Right ventricle myocardium inferior (tissue), 1 donor: Measurements from ENCODE around the gene CPTP. TPM values are rescaled to one million over a fixed set of nuclear protein-coding genes. Genes with fewer than 3 reads are reported as not detected.
"Not testable (repeated sequence)": the region's sequence is repeated elsewhere in the genome, so short reads cannot be mapped to it uniquely, and the experiment has no call there.

Experiments used
- ATAC-seq: fragments of 200-7000 bp; cut with Tn5 transposase; one replicate; pipeline ENCODE4 v1.9.1; 2020; ENCODE audit warnings: mild to moderate bottlenecking, moderate library complexity
- DNase-seq: peaks from one replicate; pipeline ENCODE4 v3.0.0; 2021; ENCODE audit errors: missing footprints
- intact Hi-C: fragments of 100-400 bp; cut with DNase I; formaldehyde crosslinking; loops from one replicate; pipeline ENCODE4 v1.11.0; 2022
- total RNA-seq: library from RNA; stranded (reverse); fragmentation: NEBNext Ultra II Directional; extraction: Animal tissue kit (Norgen Biotek cat#: 25700); gene quantifications from one replicate; pipeline ENCODE4 v1.2.1, GENCODE V29; 2021
- donor health status: DM: no; HTN: yes; CAD: no; lungs with severe emphysema.

The CPTP gene
- total RNA-seq, 1 donor from 2014 or later, result 119 TPM

DNA sequence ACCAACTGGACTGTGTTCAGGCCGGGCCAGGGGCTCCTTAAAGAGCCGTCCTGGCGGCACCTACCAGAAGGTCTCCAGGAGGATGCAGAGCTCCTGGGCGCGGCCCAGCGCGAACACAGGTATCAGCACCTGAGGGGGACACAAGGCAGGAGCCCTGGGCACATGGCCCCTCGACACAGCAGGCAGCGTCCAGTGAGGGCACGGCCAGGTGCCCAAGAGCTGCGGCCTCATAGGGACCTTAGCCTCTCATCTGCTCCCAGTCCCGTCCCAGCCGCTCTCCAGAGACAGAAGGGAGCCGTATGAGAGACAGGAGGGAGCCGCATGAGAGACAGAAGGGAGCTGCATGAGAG lies 10.4 kb upstream of the CPTP start:
- DNase-seq, result no peak
- intact Hi-C loops, result no loop called here
- no peak for ATAC-seq

DNA sequence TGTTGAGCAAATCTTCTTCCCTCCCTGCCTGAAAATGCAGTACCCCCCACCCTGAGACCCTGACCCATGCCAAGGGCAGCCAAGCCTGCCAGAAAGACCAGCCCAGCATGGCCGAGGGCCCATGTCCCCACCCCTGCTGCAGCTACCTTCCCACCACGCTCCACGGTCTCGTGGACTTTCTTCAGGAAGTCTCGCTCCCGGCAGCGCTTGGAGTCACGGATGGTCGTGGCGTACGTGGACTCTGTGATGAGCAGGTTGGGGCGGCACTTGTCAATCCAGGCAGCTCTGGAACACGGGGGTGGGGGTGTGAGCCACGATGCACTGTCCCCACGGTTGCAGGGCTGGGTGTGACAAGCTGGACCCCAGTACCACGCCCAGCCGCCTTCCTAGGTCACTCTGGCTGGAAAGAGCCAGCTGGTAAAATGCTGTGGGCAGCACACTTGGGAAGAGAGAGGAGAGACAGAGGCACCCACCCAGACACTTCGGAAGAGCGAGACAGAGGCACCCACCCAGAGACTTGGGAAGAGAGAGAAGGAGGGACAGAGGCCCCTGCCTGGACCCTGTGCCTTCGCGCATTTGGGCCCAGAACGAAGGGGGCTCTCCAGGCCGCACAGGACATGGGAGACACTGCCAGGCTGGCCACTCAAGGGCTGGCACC lies 9.8 kb upstream of the CPTP start:
- intact Hi-C loops, result no loop called here
- no peak for ATAC-seq

DNA sequence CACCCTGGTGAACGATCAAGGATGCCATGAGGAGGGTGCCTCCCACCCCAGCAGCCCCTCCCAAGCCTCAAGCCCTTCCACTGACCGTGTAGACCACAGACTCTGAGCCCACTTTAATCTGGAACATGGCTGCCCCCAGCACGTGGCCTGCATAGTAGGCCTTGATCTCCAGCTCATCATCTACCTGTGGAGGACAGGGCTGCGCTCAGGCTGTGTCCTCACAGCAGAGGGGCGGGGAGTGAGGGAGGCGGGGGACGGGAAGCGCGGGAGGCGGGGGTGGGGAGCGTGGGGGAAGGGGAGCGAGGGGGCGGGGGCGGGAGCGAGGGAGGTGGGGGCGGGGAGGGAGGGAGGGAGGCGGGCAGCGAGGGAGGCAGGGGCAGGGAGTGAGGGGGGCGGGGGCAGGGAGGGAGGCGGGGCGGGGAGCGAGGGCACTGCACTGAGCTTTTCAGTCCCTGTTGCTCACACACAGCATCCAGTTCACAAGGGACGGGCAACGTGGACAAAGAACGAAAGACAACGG lies 9.1 kb upstream of the CPTP start:
- DNase-seq (no peak), ATAC-seq (no peak)
- intact Hi-C loops, result no loop called here

More for the DNA sequence above, 9.8 kb upstream of the CPTP start:
- DNase-seq, result no peak

DNA sequence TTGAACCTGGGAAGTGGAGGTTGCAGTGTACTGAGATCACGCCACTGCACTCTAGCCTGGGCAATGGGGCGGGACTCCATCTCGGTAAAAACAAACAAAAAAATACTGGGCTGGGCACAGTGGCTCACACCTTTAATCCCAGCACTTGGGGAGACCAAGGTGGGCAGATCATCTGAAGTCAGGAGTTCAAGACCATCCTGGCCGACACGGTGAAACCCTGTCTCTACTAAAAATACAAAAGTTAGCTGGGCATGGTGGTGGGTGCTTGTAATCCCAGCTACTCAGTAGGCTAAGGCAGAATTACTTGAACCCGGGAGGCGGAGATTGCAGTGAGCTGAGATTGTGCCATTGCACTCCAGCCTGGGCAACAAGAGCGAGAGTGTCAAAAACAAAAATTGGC lies 8.4 kb upstream of the CPTP start:
- ATAC-seq, intact Hi-C loops, DNase-seq: not testable (repeated sequence)

DNA sequence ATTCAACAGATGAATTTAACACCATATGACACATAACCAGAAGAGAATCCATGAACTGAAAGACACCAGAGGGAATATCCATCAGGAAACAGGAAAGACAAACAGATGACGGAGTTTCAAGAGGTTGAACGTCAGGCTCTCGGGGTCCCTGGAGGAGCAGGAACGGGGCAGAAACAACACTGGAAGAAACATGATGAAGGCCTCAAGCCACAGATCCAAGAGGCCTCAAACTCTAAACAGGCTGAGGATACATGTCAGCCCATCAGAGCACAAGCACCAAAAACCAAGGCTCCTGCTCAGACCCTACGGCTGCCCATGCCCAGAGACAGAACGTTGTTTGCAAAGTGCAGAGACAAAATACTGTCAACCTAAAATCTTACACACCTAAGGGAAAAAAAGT lies 7.2 kb upstream of the CPTP start:
- intact Hi-C loops, result no loop called here
- DNase-seq, result no peak
- ATAC-seq, result no peak

DNA sequence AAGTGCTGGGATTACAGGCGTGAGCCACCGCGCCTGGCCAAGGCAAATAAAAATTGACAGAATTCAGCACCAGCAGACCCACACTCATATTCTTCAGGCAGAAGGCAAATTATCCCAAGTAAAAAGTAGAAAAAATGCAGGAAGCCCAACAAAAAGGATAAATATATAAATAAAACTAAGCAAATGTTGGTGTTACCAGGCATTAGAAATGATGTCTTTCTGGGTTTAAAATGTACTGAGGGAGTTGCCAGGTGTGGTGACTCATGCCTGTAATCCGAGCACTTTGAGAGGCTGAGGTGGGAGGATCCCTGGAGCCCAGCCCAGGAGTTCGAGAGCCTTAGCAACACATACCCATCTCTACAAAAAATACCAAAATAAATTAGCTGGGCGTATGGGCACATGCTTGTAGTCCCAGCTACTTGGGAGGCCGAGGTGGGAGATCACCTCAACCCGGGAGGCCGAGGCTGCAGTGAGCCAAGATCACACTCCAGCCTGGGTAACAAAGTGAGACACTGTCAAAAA lies 6.4 kb upstream of the CPTP start:
- ATAC-seq (peak; percentile 85), DNase-seq (peak; percentile 85)
- intact Hi-C loops, result no loop called here

DNA sequence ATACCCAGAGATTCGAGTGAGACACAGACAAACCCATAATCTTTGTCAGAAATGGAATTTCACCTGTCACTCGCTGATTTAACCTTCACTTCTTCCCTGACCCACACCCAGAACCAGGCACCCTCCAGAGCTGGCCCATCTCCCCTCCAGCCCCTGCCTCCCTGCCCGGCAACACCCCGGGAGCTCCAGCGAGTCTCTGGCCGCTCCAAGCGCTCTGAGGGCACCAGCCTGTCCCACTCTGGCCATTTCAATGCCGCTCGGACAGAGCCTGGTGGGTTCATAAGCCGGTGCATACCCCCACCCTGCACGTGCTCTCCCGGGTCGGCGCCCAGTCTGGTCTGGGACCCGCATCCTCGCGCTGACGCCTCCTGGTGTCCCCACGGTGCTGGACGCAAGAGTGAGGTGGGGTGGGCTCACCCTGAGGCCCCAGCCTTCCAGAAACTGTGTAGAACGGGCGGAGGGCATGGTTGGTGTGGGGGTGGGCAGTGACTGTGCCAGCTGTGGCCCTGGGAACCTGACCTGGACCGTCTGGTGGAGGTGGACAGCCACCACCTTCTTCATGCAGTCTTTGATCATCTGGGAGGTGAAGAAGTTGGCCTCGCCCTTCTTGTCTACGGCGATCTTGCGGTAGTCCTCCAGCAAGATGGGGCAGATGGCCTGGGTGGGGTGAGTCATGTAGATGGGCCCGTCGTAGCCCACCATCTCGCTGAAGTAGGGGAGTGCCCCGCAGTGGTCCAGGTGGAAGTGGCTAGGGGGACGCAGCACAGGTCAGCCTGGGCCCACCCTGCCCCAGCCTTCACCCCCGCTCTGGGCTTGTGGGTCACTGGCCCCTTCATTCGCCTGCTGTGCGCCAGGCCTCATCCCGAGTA lies 5.6 kb upstream of the CPTP start:
- intact Hi-C loops, result no loop called here
- ATAC-seq, result no peak
- no peak for DNase-seq

DNA sequence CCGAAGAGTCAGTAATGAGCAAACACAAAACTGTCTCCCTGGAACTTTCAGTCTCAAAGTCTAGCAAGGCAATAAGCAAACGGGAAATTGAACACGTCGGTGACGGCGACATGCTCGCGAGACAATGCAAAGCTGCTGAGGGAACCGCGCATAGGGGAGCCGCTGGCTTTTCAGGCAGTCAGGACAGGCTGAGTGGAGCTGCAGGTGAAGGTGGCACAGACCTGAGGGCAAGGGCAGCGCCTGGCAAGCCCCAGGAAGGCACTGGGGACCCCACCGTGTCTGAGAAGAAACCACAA lies 5.0 kb upstream of the CPTP start:
- ATAC-seq, result no peak
- DNase-seq, result no peak
- intact Hi-C loops, result no loop called here

DNA sequence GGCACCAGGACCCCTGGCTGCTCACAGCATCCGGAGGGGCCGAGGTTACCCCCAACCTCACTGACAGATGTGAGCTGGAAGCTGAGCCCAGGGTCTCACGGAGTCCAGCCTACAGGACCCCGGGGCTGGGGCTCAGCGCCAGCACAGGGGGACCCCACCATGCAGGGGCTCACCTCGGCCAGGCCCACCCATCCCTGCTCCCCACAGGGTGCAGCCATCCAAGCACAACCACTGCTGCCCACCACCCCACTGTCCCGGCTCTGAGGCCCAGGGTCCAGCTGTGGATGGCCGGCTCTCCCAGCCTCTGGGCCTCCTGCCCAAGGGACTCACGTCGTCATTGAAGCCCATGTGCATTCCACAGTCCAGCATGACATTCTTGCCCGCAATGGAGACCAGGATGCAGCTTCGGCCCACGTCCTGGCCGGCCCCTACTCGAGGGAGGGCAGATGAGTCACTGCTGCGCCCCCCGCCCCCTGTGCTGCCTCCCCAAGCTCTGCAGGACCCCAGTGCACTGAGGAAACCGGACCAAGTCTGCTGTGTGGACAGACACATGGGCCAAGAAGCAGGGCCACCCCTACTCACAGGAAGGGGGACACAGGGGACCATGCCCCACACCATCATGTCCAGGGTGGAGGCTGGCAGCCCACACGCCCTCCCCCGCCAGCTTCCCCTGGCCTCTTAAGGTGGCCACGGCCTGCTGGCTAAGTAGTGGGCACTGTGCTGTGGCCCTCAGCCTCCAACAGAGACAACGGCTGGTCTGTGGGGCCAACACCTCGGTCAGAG lies 3.7 kb upstream of the CPTP start:
- DNase-seq (no peak), ATAC-seq (no peak)
- intact Hi-C loops, result no loop called here

DNA sequence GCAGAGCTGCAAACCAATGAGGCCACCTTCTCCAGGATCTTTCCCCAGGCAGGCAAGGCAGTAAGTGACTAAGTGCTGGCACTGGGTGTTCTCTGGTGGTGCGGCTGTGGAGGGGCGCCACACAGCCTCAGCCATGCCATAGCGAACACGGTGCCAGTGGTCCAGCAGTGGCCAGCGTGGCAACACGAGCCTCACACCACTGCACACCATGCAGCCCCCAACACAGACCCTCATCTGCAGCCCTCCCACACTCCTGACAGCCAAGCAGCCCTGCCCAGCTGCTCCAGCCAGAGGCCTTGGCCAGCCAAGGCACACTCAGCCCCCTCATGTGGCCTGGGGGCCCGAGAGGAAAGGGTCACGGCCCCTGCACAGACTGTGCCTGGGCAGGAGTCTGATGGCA lies 3.1 kb upstream of the CPTP start:
- intact Hi-C loops, result no loop called here
- no peak for DNase-seq
- no peak for ATAC-seq

DNA sequence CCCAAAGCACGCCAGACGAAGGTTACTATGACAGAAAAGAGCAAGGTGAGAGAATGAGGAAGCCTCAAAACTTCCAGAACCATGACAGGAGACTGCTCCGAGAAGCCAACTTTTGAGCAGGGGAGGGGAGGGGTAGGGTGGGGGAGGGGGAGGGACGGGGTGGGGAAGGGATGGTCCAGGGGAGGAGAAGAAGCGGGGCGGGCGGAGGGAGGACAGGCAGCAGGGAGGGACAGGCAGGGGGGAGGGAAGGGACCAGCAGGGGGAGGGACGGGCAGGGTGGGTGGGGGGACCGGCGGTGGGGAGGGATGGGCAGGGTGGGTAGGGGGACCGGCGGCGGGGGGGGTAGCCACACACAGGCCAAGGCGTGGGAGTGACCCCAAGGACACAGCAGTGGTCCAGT lies 2.2 kb upstream of the CPTP start:
- intact Hi-C loops, result no loop called here
- DNase-seq (no peak), ATAC-seq (no peak)

DNA sequence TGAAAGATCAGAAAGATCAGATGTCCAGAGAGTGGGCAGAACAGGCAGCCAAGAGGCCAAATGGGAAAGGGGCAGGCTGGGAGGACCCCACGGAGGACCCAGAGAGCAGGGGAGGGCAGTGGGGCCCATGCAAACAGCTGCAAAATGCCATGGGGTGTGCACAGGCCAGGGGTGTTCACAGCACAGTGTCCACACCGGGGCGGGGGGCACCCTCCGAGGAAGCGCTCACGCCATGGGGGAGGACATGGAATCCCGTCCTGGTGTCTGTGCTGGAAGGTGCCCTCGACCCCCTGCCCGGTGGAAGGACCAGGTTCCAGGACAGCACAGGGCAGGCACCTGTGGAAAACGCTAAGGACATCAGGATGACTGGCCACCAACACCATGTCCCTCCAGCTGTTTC lies 1.6 kb upstream of the CPTP start:
- intact Hi-C loops, result no loop called here
- ATAC-seq (no peak), DNase-seq (no peak)

DNA sequence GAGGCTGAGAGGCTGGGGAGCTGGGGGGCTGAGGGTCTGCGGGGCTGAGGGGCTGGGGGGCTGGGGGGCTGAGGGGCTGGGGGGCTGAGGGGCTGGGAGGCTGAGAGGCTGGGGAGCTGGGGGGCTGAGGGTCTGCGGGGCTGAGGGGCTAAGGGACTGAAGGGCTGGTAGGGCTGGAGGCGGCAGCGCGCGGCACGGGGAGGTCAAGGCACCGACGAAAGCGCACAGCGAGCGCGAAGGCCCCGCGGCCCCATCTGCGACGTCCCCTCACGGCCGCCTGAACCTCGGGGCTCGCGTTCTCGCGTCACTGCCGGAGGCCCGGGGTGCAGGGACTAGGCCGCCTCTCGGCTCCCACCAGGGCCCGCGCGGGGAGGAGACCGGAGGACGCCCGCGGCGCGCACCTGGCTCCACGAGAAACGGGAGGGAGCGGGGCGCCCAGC lies 498 bp upstream of the CPTP start:
- no peak for DNase-seq
- intact Hi-C loops, result loop anchor here (2.0 kb wide), 1 partner anchor 23 kb away; no protein-coding TSS in a partner anchor
- no peak for ATAC-seq

DNA sequence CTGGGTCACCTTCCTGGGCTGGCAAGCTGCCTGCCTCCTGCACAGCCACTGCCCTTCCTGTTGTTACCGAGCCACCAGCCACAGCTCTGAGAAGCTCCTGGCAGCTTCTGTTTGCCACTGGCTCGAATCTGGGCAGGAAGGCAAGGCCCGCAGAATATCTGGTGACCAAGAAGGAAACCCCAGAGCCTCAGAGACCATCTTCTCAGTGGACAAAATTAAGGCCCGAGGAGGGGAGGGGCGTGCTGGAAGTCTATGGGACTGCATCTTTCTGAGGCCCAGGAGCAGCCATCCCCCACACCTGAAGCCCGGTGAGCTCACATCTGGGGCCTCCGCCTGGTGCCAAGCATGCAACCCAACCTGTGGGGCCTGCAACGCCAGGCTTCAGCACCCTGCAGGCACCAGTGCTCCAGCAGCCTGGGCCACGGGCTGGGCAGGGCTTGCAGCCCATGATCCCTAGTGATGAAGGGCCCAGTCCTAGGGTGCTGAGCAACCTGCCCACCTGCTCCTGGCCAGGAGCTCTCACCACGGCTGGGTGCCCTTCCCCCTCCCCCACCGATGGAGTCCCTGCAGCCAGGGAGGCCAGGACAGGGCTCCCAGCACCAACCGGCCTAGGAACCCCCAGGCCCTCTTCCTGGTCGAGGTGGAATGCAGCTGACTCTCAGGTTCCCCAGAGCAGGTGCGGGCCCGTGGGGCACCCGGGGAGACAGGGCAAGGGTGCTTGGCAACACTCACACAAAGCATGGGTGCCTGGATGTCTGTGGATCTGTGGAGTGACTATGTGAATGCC lies 879 bp downstream of the CPTP start:
- ATAC-seq (no peak), DNase-seq (no peak)
- intact Hi-C loops, result loop anchor here (2.0 kb wide), 1 partner anchor 21 kb away; no protein-coding TSS in a partner anchor

DNA sequence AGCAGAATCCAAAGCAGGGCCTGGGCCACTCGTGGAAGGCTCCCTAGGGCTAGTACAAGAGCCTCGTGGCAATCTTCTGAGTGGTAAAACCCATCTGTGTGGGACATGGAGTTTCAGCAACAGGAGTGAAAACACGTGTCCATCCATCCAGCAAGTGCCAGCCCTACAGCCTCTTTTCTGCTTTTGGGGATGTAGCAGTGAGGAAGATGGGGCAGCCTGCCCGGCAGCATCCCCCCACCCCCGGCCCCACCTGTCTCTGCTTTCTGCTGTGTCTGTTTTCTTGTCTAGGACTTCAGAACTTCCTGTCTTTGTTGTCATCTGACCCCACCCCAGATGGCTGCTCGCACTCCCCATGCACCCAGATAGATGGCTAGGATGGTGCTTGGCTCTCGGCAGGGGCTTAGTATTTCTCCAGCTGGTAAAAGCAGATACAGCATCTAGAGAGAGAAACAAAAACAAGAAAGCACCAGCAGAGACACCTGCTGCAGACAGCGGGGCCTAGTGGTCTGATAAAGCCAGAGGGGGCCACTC lies 1.5 kb downstream of the CPTP start:
- DNase-seq (no peak), ATAC-seq (no peak)
- intact Hi-C loops, result no loop called here

DNA sequence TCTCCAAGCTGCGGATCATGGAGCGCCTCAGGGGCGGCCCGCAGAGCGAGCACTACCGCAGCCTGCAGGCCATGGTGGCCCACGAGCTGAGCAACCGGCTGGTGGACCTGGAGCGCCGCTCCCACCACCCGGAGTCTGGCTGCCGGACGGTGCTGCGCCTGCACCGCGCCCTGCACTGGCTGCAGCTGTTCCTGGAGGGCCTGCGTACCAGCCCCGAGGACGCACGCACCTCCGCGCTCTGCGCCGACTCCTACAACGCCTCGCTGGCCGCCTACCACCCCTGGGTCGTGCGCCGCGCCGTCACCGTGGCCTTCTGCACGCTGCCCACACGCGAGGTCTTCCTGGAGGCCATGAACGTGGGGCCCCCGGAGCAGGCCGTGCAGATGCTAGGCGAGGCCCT lies 2.7 kb downstream of the CPTP start:
- ATAC-seq (no peak), DNase-seq (no peak)
- intact Hi-C loops, result no loop called here

DNA sequence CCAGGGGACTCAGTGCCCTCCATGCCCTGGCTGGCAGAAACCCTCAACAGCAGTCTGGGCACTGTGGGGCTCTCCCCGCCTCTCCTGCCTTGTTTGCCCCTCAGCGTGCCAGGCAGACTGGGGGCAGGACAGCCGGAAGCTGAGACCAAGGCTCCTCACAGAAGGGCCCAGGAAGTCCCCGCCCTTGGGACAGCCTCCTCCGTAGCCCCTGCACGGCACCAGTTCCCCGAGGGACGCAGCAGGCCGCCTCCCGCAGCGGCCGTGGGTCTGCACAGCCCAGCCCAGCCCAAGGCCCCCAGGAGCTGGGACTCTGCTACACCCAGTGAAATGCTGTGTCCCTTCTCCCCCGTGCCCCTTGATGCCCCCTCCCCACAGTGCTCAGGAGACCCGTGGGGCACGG lies 3.7 kb downstream of the CPTP start:
- ATAC-seq (no peak), DNase-seq (no peak)
- intact Hi-C loops, result no loop called here
